Measurements from ENCODE around the gene SUGCT. TPM values are rescaled to one million over a fixed set of nuclear protein-coding genes. Genes with fewer than 3 reads are reported as not detected.

The SUGCT gene
- total and polyA plus RNA-seq, 4 donors, result 2.4 to 5.3 (median 3.3) TPM

DNA sequence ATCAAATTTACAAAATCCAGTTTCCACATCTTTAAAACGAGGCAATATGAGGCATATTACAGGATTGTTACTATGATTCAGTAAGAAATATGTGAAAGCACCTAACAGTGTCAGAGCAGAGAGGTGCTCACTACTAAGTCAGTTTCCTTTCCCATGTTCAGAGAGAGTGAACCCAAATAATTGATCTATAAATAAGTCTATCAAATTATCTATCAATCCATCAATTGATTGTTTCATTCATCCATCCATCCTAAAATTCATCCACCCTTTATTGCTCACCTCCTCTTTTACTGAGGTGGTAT is 340.8 kb downstream of the SUGCT start:
- Histone ChIP-seq H3K4me3 (ENCODE audit: low read depth, low read length) (no peak overlapping the region), H3K36me3 (ENCODE audit: control insufficient read depth, insufficient read depth, low read length) (no peaks in the 10 kb centered on the region), H3K9me3 (ENCODE audit: control insufficient read depth, insufficient read depth, low read length) (no peaks in the 10 kb centered on the region), H3K4me1 (ENCODE audit: control insufficient read depth, insufficient read depth, low read length) (no peaks in the 10 kb centered on the region), H3K27ac (ENCODE audit: low read depth, low read length) (no peak overlapping the region), H3K27me3 (ENCODE audit: control insufficient read depth, insufficient read depth, low read length) (no peaks in the 10 kb centered on the region)
- no CpG with 5 or more reads among the region's 1 CpG for WGBS (ENCODE audit: insufficient coverage)
- DNase-seq (ENCODE audit: low read depth in 4 of 6, low spot score in 6 of 6), result no peak

DNA sequence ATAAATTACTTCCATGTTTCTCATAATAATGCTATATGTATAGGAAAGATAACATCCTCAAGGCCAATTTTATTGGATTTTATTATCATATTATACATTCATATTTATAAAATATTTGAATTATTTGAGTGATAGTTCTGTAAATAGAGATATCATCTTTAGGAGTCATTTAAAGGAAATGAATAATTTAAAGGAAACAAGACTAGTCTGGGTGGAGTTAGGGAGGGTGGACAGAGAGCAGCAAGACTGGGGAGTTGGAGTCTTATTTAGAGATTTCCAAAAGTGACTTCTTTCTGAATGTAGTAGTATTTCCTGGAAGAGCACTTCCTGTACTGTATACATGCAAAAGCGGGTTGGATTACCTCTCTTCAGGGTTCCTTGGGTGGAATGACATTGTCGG is 342.3 kb downstream of the SUGCT start:
- H3K27ac ChIP-seq (ENCODE audit: low read depth, low read length), result no peak overlapping the region
- H3K4me3 ChIP-seq (ENCODE audit: low read depth, low read length), result no peak overlapping the region
- no peaks in the 10 kb centered on the region for H3K9me3 ChIP-seq (ENCODE audit: control insufficient read depth, insufficient read depth, low read length)
- no CpG with 5 or more reads among the region's 2 CpGs for WGBS (ENCODE audit: insufficient coverage)
- H3K27me3 ChIP-seq (ENCODE audit: control insufficient read depth, insufficient read depth, low read length), result no peaks in the 10 kb centered on the region
- DNase-seq (ENCODE audit: low read depth in 4 of 6, low spot score in 6 of 6), result no peak
- H3K36me3 ChIP-seq (ENCODE audit: control insufficient read depth, insufficient read depth, low read length), result no peaks in the 10 kb centered on the region
- no peaks in the 10 kb centered on the region for H3K4me1 ChIP-seq (ENCODE audit: control insufficient read depth, insufficient read depth, low read length)

DNA sequence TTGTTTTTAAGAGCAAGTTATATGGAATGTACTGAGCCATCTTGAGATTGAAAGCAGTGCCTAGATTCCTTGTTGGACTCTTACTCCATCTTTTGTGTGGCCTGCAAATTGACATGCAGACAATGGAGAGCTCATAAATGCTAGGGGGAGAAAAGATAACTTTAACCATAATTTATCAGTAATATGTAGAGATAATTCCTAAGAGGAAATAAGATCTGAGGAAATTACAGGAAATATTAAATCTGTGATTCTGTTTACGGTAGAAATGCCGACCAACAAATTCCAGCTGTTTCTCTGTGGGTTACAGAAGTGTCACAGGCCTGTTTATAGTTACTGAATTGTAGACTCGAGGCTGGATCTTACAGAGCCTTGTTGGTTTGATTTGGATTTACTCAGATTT is 348.0 kb downstream of the SUGCT start:
- Histone ChIP-seq H3K27me3 (ENCODE audit: control insufficient read depth, insufficient read depth, low read length) (no peaks in the 10 kb centered on the region), H3K9me3 (ENCODE audit: control insufficient read depth, insufficient read depth, low read length) (no peaks in the 10 kb centered on the region), H3K4me1 (ENCODE audit: control insufficient read depth, insufficient read depth, low read length) (no peaks in the 10 kb centered on the region), H3K27ac (ENCODE audit: low read depth, low read length) (no peak overlapping the region), H3K4me3 (ENCODE audit: low read depth, low read length) (no peak overlapping the region), H3K36me3 (ENCODE audit: control insufficient read depth, insufficient read depth, low read length) (no peaks in the 10 kb centered on the region)
- DNase-seq (ENCODE audit: low read depth in 4 of 6, low spot score in 6 of 6), result no peak
- WGBS (ENCODE audit: insufficient coverage), result 77% methylated on average over 3 of the region's 3 CpGs

DNA sequence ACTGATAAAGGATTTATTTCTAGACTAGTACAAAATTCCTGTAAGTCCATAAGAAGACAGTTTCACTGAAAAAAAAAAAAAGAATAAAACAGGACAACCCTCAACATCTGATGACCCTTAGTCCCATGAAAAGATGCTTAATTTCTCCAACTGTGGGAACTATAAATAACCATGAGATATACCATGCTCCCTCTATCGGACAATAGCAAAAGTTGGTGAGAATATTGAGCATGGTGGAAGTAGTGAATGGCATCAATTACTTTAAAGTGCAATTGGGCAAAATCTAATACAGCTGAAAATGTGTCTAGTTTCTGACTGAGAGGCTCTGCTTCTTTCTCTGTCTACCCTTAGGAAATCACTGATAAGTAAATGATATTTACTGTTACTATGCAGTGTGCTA is 348.8 kb downstream of the SUGCT start:
- Histone ChIP-seq H3K27ac (ENCODE audit: low read depth, low read length) (no peak overlapping the region), H3K27me3 (ENCODE audit: control insufficient read depth, insufficient read depth, low read length) (no peaks in the 10 kb centered on the region), H3K36me3 (ENCODE audit: control insufficient read depth, insufficient read depth, low read length) (no peaks in the 10 kb centered on the region), H3K9me3 (ENCODE audit: control insufficient read depth, insufficient read depth, low read length) (no peaks in the 10 kb centered on the region), H3K4me3 (ENCODE audit: low read depth, low read length) (no peak overlapping the region), H3K4me1 (ENCODE audit: control insufficient read depth, insufficient read depth, low read length) (no peaks in the 10 kb centered on the region)
- DNase-seq (ENCODE audit: low read depth in 4 of 6, low spot score in 6 of 6), result no peak
- WGBS (ENCODE audit: insufficient coverage), result no CpG with 5 or more reads among the region's 1 CpG

DNA sequence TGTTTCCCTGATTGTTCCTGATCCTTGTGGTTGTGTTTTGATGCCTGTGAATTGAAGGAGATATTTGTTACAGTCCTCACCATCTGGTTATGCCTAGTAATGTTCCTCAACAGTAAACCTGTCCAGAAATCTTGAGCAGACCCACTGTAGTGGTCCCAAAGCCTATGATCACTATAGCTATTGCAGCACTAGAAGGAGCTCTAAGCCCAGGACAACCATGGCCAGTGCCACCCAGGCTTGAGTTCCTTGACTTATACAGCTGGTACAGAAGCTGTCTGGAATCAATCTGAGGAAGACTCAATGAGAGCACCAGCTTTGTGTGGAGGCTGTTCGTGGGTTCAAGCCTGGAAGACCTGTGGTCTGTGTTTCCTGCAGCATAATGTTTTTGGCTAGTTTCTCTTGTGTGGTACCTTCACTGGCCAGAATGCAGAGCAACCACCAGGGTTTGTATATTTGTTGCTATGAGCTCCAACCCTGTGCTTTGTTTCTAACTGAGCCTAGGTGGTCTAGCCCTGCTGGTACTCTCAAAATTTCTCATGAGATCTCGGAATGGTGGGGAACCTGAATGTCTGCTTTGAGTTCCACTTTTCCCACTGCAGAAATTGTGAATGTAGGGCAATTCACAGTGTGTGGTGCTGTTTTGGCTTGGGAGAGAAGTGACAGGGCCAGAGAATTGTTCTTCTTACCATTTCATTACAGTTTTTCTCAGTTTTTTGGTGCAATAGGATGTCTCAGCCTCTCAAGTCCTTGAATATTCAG is 355.2 kb downstream of the SUGCT start:
- Histone ChIP-seq H3K27me3 (ENCODE audit: control insufficient read depth, insufficient read depth, low read length) (no peaks in the 10 kb centered on the region), H3K36me3 (ENCODE audit: control insufficient read depth, insufficient read depth, low read length) (no peaks in the 10 kb centered on the region), H3K27ac (ENCODE audit: low read depth, low read length) (no peak overlapping the region), H3K4me1 (ENCODE audit: control insufficient read depth, insufficient read depth, low read length) (no peaks in the 10 kb centered on the region), H3K4me3 (ENCODE audit: low read depth, low read length) (no peak overlapping the region), H3K9me3 (ENCODE audit: control insufficient read depth, insufficient read depth, low read length) (no peaks in the 10 kb centered on the region)
- WGBS (ENCODE audit: insufficient coverage), result 89% methylated on average over 2 of the region's 2 CpGs
- DNase-seq (ENCODE audit: low read depth in 4 of 6, low spot score in 6 of 6), result no peak

DNA sequence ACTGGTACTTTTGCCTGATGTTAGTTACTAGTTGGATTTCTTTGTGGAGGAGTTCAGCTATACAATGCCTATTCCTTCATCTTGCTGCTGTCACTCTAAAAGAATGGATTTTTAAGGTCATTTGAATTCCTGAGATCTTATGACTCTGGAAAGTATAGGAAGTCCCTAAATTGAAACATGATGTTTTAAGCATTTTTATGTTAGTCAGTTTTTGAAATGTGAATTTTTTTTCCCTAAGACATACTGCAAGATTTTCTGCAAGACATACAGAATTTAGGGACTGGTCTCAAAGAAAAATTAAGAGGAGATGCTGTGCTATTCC is 355.8 kb downstream of the SUGCT start:
- Histone ChIP-seq H3K27ac (ENCODE audit: low read depth, low read length) (no peak overlapping the region), H3K9me3 (ENCODE audit: control insufficient read depth, insufficient read depth, low read length) (no peaks in the 10 kb centered on the region), H3K27me3 (ENCODE audit: control insufficient read depth, insufficient read depth, low read length) (no peaks in the 10 kb centered on the region), H3K4me1 (ENCODE audit: control insufficient read depth, insufficient read depth, low read length) (no peaks in the 10 kb centered on the region), H3K36me3 (ENCODE audit: control insufficient read depth, insufficient read depth, low read length) (no peaks in the 10 kb centered on the region), H3K4me3 (ENCODE audit: low read depth, low read length) (no peak overlapping the region)
- no peak for DNase-seq (ENCODE audit: low read depth in 4 of 6, low spot score in 6 of 6)

DNA sequence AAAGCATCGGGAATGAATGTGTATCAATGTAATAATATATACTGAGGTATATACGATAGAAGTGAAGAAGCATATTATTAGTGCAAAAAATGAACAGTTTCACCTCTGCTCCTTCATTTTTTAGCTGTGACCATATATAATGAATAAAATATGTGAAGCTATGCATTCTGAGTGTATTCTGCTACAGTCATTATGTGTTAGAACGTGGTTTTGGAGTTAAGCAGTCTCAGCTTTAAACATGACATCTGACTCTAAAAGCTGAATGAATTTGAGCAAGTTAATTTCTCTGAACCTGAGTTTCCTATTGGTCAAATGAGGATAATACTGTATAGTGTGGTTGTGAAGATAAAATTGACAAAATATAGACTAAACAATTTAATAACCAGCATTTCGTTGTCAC is 358.1 kb downstream of the SUGCT start:
- no peak for DNase-seq (ENCODE audit: low read depth in 4 of 6, low spot score in 6 of 6)
- Histone ChIP-seq H3K4me3 (ENCODE audit: low read depth, low read length) (no peak overlapping the region), H3K9me3 (ENCODE audit: control insufficient read depth, insufficient read depth, low read length) (no peaks in the 10 kb centered on the region), H3K4me1 (ENCODE audit: control insufficient read depth, insufficient read depth, low read length) (no peaks in the 10 kb centered on the region), H3K27ac (ENCODE audit: low read depth, low read length) (no peak overlapping the region), H3K27me3 (ENCODE audit: control insufficient read depth, insufficient read depth, low read length) (no peaks in the 10 kb centered on the region), H3K36me3 (ENCODE audit: control insufficient read depth, insufficient read depth, low read length) (no peaks in the 10 kb centered on the region)
- no CpG with 5 or more reads among the region's 4 CpGs for WGBS (ENCODE audit: insufficient coverage)

DNA sequence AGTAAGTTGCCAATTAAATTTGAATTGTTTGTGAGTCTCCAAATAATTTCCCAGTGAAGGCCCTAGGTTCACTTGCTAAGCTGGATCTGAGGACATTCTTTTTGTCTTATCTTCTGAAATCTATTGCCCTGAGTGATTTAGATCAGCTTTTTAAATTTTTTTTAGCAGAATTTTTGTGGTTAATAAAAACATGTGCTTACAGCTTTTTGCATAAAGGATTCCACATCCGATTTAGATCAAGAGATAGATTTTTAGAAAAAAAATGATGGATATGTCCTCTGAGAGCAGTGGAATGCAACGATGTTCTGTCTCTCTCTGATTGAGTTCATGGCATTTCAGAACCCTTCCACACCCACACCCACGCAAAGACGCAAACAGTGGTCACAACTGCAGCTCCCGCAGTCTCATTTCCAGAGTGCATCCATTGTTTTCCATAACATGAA is 358.8 kb downstream of the SUGCT start:
- Histone ChIP-seq H3K27ac (ENCODE audit: low read depth, low read length) (no peak overlapping the region), H3K4me3 (ENCODE audit: low read depth, low read length) (no peak overlapping the region), H3K27me3 (ENCODE audit: control insufficient read depth, insufficient read depth, low read length) (no peaks in the 10 kb centered on the region), H3K9me3 (ENCODE audit: control insufficient read depth, insufficient read depth, low read length) (no peaks in the 10 kb centered on the region), H3K4me1 (ENCODE audit: control insufficient read depth, insufficient read depth, low read length) (no peaks in the 10 kb centered on the region), H3K36me3 (ENCODE audit: control insufficient read depth, insufficient read depth, low read length) (no peaks in the 10 kb centered on the region)
- WGBS (ENCODE audit: insufficient coverage), result 67% methylated on average over 1 of the region's 5 CpGs
- no peak for DNase-seq (ENCODE audit: low read depth in 4 of 6, low spot score in 6 of 6)

DNA sequence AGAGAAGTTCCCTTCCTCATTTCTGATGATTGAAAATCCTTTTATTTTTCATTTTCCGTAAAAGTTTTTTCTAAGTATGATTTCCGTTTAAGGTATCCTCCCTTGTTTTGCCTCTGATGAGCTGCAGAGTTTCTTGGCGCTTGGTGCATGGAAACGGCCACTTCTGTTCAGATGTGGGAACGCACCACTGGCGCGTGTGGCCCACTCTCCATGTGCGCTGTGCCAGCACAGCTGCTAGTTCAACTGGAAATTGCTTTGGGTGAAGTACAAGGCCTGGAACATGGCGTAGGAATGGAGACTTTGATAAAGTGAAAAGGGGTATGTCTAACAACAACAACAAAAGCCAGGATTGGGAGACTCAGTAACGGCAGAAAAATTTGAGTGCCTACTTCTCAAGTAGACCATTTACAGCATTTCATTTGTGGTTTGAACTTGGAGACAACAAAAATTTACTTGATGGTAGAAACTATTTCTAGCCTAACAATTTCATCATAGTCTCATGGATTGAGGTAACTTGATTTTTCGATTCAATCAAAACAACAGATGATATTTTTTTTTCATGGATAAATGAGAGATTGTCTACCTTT is 364.2 kb downstream of the SUGCT start:
- H3K27me3 ChIP-seq (ENCODE audit: control insufficient read depth, insufficient read depth, low read length), result no peaks in the 10 kb centered on the region
- no peaks in the 10 kb centered on the region for H3K4me1 ChIP-seq (ENCODE audit: control insufficient read depth, insufficient read depth, low read length)
- H3K4me3 ChIP-seq (ENCODE audit: low read depth, low read length), result no peak overlapping the region
- no peak for DNase-seq (ENCODE audit: low read depth in 4 of 6, low spot score in 6 of 6)
- 97% methylated on average over 8 of the region's 11 CpGs for WGBS (ENCODE audit: insufficient coverage)
- no peaks in the 10 kb centered on the region for H3K36me3 ChIP-seq (ENCODE audit: control insufficient read depth, insufficient read depth, low read length)
- no peak overlapping the region for H3K27ac ChIP-seq (ENCODE audit: low read depth, low read length)
- H3K9me3 ChIP-seq (ENCODE audit: control insufficient read depth, insufficient read depth, low read length), result no peaks in the 10 kb centered on the region

DNA sequence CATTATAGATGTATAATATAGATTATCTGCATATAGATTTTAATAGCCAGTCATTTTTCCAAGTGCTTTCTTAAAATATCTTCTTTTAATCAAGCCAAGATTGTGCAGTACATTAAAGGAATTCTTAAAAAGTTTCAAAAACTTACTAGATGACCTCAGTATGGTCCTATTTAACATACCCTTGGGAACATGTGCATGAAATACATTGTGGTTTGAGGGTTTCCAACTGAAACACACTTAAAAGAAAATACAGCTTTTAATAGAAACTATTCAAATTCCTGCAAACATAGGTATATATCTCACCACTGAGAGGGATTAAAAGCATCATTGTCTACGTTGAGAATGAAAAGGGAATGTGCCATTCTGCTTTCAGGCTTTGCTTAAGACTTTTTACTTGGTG is 364.9 kb downstream of the SUGCT start:
- Histone ChIP-seq H3K27ac (ENCODE audit: low read depth, low read length) (no peak overlapping the region), H3K36me3 (ENCODE audit: control insufficient read depth, insufficient read depth, low read length) (no peaks in the 10 kb centered on the region), H3K9me3 (ENCODE audit: control insufficient read depth, insufficient read depth, low read length) (no peaks in the 10 kb centered on the region), H3K4me1 (ENCODE audit: control insufficient read depth, insufficient read depth, low read length) (no peaks in the 10 kb centered on the region), H3K4me3 (ENCODE audit: low read depth, low read length) (no peak overlapping the region), H3K27me3 (ENCODE audit: control insufficient read depth, insufficient read depth, low read length) (no peaks in the 10 kb centered on the region)
- no peak for DNase-seq (ENCODE audit: low read depth in 4 of 6, low spot score in 6 of 6)
- WGBS (ENCODE audit: insufficient coverage), result no CpG with 5 or more reads among the region's 1 CpG

Data from spinal cord (tissue), 10 donors.